ENCODE data around the gene NHP2.

NHP2 gene

GRCh38 chr5:178170455-178170854 is 16.8 kb upstream of the NHP2 start:
- Mint-ChIP-seq H3K36me3 (ENCODE audit: low read depth) (no peaks in the 10 kb centered on the region), H3K9me3 (no peaks in the 10 kb centered on the region), H3K27me3 (ENCODE audit: low read depth) (peaks cover 11% of the 10 kb centered on the region), H3K4me1 (no peaks in the 10 kb centered on the region), H3K27ac (no peak overlapping the region), H3K4me3 (no peak overlapping the region)
- TF ChIP-seq CTCF (IDR thresholded peaks at IDR 0.05; ENCODE audit: unreplicated experiment in 3 of 3) = no peak

GRCh38 chr5:178165581-178165980 is 11.9 kb upstream of the NHP2 start:
- Mint-ChIP-seq H3K9me3 (no peaks in the 10 kb centered on the region), H3K27me3 (ENCODE audit: low read depth) (peaks cover 20% of the 10 kb centered on the region), H3K36me3 (ENCODE audit: low read depth) (no peaks in the 10 kb centered on the region), H3K4me3 (no peak overlapping the region), H3K4me1 (no peaks in the 10 kb centered on the region), H3K27ac (no peak overlapping the region)
- TF ChIP-seq CTCF (IDR thresholded peaks at IDR 0.05; ENCODE audit: unreplicated experiment in 3 of 3) = no peak

GRCh38 chr5:178163772-178164735 is 10.4 kb upstream of the NHP2 start:
- Mint-ChIP-seq H3K4me1 (no peaks in the 10 kb centered on the region), H3K9me3 (no peaks in the 10 kb centered on the region), H3K36me3 (ENCODE audit: low read depth) (no peaks in the 10 kb centered on the region)

GRCh38 chr5:178162481-178162880 is 8.8 kb upstream of the NHP2 start:
- H3K4me3 Mint-ChIP-seq = peak overlapping the region in 1 of 3 experiments; percentile 33
- TF ChIP-seq CTCF (IDR thresholded peaks at IDR 0.05; ENCODE audit: unreplicated experiment in 3 of 3) = no peak
- no peak overlapping the region for H3K27ac Mint-ChIP-seq
- no peaks in the 10 kb centered on the region for H3K9me3 Mint-ChIP-seq
- H3K36me3 Mint-ChIP-seq (ENCODE audit: low read depth) = no peaks in the 10 kb centered on the region
- H3K27me3 Mint-ChIP-seq (ENCODE audit: low read depth) = peaks cover 12% of the 10 kb centered on the region
- H3K4me1 Mint-ChIP-seq = no peaks in the 10 kb centered on the region

More at GRCh38 chr5:178163772-178164735, 10.4 kb upstream of the NHP2 start:
- Mint-ChIP-seq H3K4me3 (peak overlapping the region; percentile 41 to 68 (median 64)), H3K27ac (no peak overlapping the region), H3K27me3 (ENCODE audit: low read depth) (peaks cover 12% of the 10 kb centered on the region)
- TF ChIP-seq CTCF (IDR thresholded peaks at IDR 0.05; ENCODE audit: unreplicated experiment in 3 of 3) = peak; percentile 98 to 100 (median 99)

- Mint-ChIP-seq H3K4me1 (no peaks in the 10 kb centered on the region), H3K27ac (no peak overlapping the region), H3K4me3 (no peak overlapping the region), H3K9me3 (no peaks in the 10 kb centered on the region), H3K36me3 (ENCODE audit: low read depth) (no peaks in the 10 kb centered on the region), H3K27me3 (ENCODE audit: low read depth) (peaks cover 12% of the 10 kb centered on the region)
- no peak for TF ChIP-seq CTCF (IDR thresholded peaks at IDR 0.05; ENCODE audit: unreplicated experiment in 3 of 3)
Observed at GRCh38 chr5:178160176-178160575, 6.5 kb upstream of the NHP2 start.

Data from nephron (organoid).